Epithelial cell of esophagus (primary cell): ENCODE results near the gene HOXD12.

ENCODE experiments used
- DNase-seq: peaks from one replicate; pipeline ENCODE4 v3.0.0; 2010; ENCODE audit warnings: low read depth
- H3K4me3 ChIP-seq: 2 replicates; pipeline ENCODE4 v1.5.1; 2011; ENCODE audit warnings: mild to moderate bottlenecking, low read length, control low read depth
- TF ChIP-seq, protein P1 (sequence below): IDR thresholded peaks from 2 replicates; pipeline ENCODE4 v1.5.1; 2011; ENCODE audit warnings: low read depth, mild to moderate bottlenecking, low read length, control low read depth, inconsistent platforms; ENCODE audit not compliant: insufficient read depth; ENCODE audit errors: missing control alignments

Gene HOXD12

GRCh38 chr2:176122683-176123410, 23.3 kb downstream of the HOXD12 start, which contains the start of gene HOXD9:
Gene HOXD9, plus strand, starts transcription at chr2:176122719. Its CDS starts 50 bp downstream, at chr2:176122769.
- TF ChIP-seq, protein P1, sequence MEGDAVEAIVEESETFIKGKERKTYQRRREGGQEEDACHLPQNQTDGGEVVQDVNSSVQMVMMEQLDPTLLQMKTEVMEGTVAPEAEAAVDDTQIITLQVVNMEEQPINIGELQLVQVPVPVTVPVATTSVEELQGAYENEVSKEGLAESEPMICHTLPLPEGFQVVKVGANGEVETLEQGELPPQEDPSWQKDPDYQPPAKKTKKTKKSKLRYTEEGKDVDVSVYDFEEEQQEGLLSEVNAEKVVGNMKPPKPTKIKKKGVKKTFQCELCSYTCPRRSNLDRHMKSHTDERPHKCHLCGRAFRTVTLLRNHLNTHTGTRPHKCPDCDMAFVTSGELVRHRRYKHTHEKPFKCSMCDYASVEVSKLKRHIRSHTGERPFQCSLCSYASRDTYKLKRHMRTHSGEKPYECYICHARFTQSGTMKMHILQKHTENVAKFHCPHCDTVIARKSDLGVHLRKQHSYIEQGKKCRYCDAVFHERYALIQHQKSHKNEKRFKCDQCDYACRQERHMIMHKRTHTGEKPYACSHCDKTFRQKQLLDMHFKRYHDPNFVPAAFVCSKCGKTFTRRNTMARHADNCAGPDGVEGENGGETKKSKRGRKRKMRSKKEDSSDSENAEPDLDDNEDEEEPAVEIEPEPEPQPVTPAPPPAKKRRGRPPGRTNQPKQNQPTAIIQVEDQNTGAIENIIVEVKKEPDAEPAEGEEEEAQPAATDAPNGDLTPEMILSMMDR, result no peak
- no peak within 1 kb of the TSS for H3K4me3 ChIP-seq
- no peak for DNase-seq

DNA sequence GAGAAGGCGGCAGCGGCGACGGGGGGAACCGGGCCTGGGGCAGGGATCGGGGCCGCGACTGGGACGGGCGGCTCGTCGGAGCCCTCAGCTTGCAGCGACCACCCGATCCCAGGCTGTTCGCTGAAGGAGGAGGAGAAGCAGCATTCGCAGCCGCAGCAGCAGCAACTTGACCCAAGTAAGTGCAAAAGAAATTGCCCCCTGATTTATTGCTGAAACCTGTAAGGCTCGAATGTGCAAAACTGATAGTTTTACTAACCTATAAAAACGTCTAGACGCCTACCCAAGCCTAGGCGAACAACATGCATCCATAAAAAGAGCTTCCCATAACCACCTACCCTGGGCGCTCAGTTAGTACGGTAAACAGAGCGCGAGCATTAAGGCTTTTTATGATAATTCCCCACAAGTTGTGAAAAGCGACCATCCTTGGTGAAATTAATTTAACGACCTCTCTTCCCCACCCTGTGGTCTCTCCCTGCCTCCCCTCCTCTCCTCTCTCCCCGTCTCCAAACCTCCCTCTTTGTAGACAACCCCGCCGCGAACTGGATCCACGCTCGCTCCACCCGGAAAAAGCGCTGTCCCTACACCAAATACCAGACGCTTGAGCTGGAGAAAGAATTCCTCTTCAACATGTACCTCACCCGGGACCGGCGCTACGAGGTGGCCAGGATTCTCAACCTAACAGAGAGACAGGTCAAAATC, 24.0 kb downstream of the HOXD12 start:
- no peak overlapping the region for H3K4me3 ChIP-seq
- TF ChIP-seq, protein P1, result no peak
- DNase-seq, result no peak

- H3K4me3 ChIP-seq, result no peak overlapping the region
- no peak for DNase-seq
- TF ChIP-seq, protein P1, result no peak
These were observed 24.7 kb downstream of the HOXD12 start for GRCh38 chr2:176124110-176124946.

GRCh38 chr2:176124947-176125771, 25.6 kb downstream of the HOXD12 start:
- no peak for DNase-seq
- no peak overlapping the region for H3K4me3 ChIP-seq
- TF ChIP-seq, protein P1, result no peak

DNA sequence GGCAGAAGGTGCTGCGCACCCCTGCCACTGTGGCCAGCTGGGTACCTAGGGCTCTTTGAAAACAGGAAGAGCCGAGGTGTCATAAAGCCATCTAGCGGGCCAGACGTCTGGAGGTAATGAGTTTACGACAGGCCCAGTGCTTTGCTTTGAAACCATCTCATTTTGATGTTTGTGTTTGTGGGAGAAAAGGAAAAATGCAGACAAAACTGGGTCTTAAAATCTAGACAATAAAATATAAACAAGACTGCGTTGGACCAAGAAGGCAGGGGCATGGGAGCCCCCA, 26.1 kb downstream of the HOXD12 start:
- DNase-seq, result no peak
- TF ChIP-seq, protein P1, result no peak
- H3K4me3 ChIP-seq, result no peak overlapping the region
